Astrocyte (in vitro differentiated cells and primary cell): ENCODE measurements around the gene L3MBTL4.

Experiments
- EZH2 ChIP-seq: IDR thresholded peaks from 2 replicates; pipeline ENCODE4 v1.6.1; 2012; ENCODE audit warnings: mild to moderate bottlenecking, low read length, inconsistent platforms; ENCODE audit not compliant: insufficient read depth
- TF ChIP-seq, protein P1 (sequence below): IDR thresholded peaks from 2 replicates; pipeline ENCODE4 v1.5.1; 2011; ENCODE audit warnings: low read depth, mild to moderate bottlenecking, inconsistent platforms, low read length, moderate library complexity; ENCODE audit not compliant: insufficient read depth

DNA sequence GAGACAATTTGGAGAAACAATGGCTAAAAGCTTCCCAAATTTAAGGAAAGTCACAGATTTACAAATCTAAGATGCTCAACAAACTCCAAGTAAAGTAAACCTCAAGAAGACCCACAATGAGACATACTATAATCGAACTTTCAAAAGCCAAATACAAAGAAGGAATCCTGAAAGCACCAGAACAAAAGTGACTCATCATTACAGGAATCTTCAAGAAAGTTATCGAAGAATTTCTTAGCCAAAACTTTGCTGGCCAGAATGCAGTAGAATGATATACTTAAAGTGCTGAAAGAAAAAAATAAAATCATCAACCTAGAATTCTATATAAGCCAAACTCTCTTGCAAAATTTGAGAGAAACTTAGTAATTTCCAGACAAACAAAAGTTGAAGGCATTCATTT lies 412.8 kb downstream of the L3MBTL4 start:
- no peak for TF ChIP-seq EZH2
- TF ChIP-seq, protein P1, sequence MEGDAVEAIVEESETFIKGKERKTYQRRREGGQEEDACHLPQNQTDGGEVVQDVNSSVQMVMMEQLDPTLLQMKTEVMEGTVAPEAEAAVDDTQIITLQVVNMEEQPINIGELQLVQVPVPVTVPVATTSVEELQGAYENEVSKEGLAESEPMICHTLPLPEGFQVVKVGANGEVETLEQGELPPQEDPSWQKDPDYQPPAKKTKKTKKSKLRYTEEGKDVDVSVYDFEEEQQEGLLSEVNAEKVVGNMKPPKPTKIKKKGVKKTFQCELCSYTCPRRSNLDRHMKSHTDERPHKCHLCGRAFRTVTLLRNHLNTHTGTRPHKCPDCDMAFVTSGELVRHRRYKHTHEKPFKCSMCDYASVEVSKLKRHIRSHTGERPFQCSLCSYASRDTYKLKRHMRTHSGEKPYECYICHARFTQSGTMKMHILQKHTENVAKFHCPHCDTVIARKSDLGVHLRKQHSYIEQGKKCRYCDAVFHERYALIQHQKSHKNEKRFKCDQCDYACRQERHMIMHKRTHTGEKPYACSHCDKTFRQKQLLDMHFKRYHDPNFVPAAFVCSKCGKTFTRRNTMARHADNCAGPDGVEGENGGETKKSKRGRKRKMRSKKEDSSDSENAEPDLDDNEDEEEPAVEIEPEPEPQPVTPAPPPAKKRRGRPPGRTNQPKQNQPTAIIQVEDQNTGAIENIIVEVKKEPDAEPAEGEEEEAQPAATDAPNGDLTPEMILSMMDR, result no peak
